ENCODE results near the gene FAM181A.

Gene FAM181A

DNA sequence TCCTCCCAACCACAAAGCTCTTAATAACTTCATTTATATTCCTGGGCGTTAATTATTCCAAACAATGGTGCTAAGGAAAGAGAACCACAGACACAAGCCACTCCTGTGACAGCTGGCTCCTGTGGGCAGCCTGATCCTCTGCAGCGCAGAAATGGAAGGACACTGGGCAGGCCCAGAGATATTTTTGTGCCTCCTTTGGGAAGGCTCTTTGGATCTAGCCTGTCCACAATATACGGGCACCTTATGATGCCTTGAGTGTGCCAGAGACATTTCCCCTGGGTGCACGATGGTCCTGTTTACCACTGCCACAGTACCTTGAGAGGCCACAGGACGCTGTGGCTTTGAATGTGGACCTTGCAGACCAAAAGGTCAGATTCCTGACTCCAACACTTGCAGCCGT lies 47.2 kb downstream of the FAM181A start:
- no peak overlapping the region for H3K27ac ChIP-seq (ENCODE audit: low read depth, low read length, severe bottlenecking)
- H3K4me3 ChIP-seq (ENCODE audit: extremely low read depth, insufficient read depth, low read length, poor library complexity, severe bottlenecking): no peak overlapping the region
- H3K36me3 ChIP-seq (ENCODE audit: control insufficient read depth, insufficient read depth, low read length): no peaks in the 10 kb centered on the region
- 90 to 92% methylated on average over 6 of the region's 6 CpGs for WGBS, 2 experiments (ENCODE audit: insufficient coverage in 2 of 2)
- H3K9me3 ChIP-seq (ENCODE audit: control insufficient read depth, low read length): no peaks in the 10 kb centered on the region
- H3K4me1 ChIP-seq (ENCODE audit: control insufficient read depth, insufficient read depth, low read length, poor library complexity, severe bottlenecking): no peaks in the 10 kb centered on the region

DNA sequence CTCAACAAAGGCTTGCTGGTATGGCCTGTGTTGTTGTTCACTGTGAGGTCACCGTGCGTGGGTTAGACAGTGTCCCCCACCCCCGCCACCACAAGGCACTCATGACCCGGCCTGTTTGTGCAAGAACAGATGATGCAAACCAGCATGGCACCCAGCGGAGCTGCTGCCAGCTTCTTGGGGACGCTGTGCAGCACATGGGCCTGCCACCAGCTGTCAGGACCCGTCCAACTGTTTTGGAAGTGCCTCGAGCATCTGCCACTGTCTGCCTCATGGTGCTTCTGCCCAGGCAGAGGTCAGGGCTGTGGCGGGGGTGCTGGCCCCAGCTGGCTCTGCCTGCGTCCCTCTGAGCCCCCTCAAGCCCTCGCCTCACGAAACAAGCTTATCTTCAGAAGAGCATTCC lies 47.7 kb downstream of the FAM181A start:
- Histone ChIP-seq H3K36me3 (ENCODE audit: control insufficient read depth, insufficient read depth, low read length) (no peaks in the 10 kb centered on the region), H3K9me3 (ENCODE audit: control insufficient read depth, low read length) (no peaks in the 10 kb centered on the region), H3K4me1 (ENCODE audit: control insufficient read depth, insufficient read depth, low read length, poor library complexity, severe bottlenecking) (no peaks in the 10 kb centered on the region), H3K27ac (ENCODE audit: low read depth, low read length, severe bottlenecking) (no peak overlapping the region), H3K4me3 (ENCODE audit: extremely low read depth, insufficient read depth, low read length, poor library complexity, severe bottlenecking) (no peak overlapping the region)
- 89 to 94% methylated on average over 11 to 12 of the region's 12 CpGs for WGBS, 2 experiments (ENCODE audit: insufficient coverage in 2 of 2)

DNA sequence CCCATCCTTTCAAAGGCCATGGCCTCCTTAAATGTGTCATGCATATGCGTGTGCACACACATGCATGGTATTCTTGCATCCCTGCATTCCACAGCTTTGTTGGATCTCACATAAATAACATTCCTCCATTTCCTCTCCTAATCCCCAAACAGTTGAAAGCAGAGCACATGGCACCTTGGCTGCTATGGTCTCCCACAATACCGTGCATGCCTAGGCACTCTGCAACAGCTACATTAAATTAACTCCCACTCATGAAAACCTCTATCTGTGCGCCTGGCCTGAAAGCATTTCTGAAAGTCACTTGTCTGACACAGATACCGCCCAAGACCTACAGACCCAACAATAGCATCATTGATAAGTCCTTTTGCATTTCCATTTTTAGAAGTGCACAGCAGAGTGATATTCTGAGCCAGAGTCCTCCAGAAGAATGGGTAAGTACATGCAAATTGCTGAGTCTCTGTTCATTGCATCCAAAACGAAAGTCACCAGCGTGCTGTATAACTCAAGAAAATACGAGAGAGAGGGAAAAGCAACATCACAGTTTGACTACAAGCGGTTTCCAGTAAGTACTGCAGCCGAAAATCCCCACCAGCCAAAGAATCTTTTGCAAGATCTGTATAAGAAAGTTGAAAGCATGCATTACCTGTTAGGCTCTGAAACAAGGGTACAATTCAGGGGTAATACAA lies 48.8 kb downstream of the FAM181A start:
- Histone ChIP-seq H3K4me1 (ENCODE audit: control insufficient read depth, insufficient read depth, low read length, poor library complexity, severe bottlenecking) (no peaks in the 10 kb centered on the region), H3K36me3 (ENCODE audit: control insufficient read depth, insufficient read depth, low read length) (no peaks in the 10 kb centered on the region), H3K9me3 (ENCODE audit: control insufficient read depth, low read length) (no peaks in the 10 kb centered on the region), H3K27ac (ENCODE audit: low read depth, low read length, severe bottlenecking) (no peak overlapping the region), H3K4me3 (ENCODE audit: extremely low read depth, insufficient read depth, low read length, poor library complexity, severe bottlenecking) (no peak overlapping the region)
- WGBS, 2 experiments (ENCODE audit: insufficient coverage in 2 of 2): 71 to 83% methylated on average over 9 of the region's 9 CpGs

DNA sequence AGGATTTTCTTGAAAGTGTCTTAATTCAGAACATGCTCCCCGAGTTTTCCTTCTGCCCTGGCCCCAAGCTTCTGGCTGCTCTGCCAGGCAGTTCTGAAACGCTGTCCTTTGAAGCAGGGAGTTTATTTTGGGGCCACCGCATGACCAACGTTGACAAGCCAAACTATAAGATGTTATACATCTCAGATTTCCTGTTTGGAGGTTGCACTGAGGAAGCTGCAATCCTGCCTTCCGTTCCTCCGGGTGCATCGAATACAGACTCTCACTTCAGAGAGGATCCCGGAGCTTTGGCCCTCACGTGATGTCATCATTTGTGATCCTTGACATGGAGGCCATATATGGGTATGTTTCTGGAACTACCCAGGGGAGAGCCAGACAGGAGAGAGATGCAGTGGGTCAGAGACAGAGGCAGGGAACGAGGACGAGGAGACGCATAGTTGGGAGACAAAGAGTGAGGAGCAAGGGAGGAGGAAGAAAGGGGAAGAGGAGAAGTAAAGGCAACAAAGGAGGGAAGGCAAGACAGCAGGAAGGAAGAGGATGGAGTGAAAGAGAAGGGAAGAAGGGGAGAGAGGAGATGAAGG lies 49.4 kb downstream of the FAM181A start, which contains the start of gene ASB2:
TSS of gene ASB2 (minus strand) at position 94 of the 581 bp plus-strand sequence. CDS start 12,031 bp downstream, outside the sequence.
- no peaks in the 10 kb centered on the region for H3K36me3 ChIP-seq (ENCODE audit: control insufficient read depth, insufficient read depth, low read length)
- no peaks in the 10 kb centered on the region for H3K4me1 ChIP-seq (ENCODE audit: control insufficient read depth, insufficient read depth, low read length, poor library complexity, severe bottlenecking)
- 78 to 81% methylated on average over 9 to 12 of the region's 12 CpGs for WGBS, 2 experiments (ENCODE audit: insufficient coverage in 2 of 2)
- no peak within 1 kb of the TSS for H3K27ac ChIP-seq (ENCODE audit: low read depth, low read length, severe bottlenecking)
- H3K9me3 ChIP-seq (ENCODE audit: control insufficient read depth, low read length): no peaks in the 10 kb centered on the region
- H3K4me3 ChIP-seq (ENCODE audit: extremely low read depth, insufficient read depth, low read length, poor library complexity, severe bottlenecking): no peak within 1 kb of the TSS

DNA sequence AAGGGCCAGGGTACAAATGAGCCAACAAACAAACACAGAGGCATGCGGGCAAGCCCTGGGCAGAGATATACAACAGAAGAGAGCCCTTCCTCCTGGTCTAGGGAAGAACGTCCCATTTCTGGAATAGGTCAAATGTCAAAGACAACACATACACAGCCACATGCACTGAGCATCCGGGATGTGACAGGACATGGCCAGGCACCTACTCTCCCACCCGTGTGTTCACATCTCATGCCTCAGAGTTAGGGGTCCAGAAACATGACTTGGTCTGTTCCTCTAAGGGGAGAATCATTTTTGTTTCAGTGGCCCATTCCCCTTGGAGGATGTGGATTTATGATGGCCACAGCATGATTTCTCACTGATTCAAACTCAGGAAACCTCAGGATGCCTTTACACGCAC lies 50.0 kb downstream of the FAM181A start:
- 88 to 100% methylated on average over 2 of the region's 5 CpGs for WGBS, 2 experiments (ENCODE audit: insufficient coverage in 2 of 2)

DNA sequence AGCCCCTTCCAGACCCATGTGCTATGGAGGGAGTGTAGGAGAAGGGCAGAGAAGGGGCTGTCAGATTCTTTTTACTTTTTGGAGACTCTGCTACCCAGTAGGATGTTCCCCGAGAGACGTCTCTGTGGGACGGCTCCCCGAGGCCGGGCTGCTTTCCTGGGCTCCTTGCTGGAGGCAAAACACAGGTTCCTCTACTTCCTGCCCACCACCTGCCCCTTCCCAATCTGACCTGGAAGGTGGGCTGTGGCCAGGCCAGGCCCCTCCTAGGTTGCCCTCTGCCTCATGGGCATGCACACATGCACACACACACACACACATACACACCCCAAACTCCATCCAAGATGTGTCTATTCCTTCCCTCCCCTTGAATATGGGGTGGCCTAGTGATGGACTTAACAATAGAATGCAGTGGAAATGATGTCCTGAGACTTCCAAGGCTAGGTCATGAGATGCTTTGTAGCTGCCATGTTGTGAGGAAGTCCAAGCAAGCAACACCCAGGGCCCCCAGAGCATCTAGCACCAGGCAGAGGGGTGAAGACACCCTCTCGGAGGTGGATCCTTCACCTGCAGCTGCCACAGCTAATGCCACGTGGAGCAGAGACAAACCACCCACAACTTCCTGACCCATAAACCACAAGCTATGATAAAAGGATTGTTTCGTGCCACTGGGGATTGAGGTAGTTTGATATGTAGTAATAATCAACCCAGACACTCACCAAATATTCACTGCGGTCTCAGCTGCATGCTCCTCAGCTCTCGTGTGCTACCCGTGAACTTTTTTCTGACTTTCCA lies 50.8 kb downstream of the FAM181A start:
- WGBS, 2 experiments (ENCODE audit: insufficient coverage in 2 of 2): 93 to 100% methylated on average over 8 to 9 of the region's 11 CpGs
- no peaks in the 10 kb centered on the region for H3K9me3 ChIP-seq (ENCODE audit: control insufficient read depth, low read length)
- no peak overlapping the region for H3K4me3 ChIP-seq (ENCODE audit: extremely low read depth, insufficient read depth, low read length, poor library complexity, severe bottlenecking)

More for the DNA sequence above, 50.0 kb downstream of the FAM181A start:
- no peak overlapping the region for H3K27ac ChIP-seq (ENCODE audit: low read depth, low read length, severe bottlenecking)
- H3K4me1 ChIP-seq (ENCODE audit: control insufficient read depth, insufficient read depth, low read length, poor library complexity, severe bottlenecking): no peaks in the 10 kb centered on the region
- H3K9me3 ChIP-seq (ENCODE audit: control insufficient read depth, low read length): no peaks in the 10 kb centered on the region
- H3K36me3 ChIP-seq (ENCODE audit: control insufficient read depth, insufficient read depth, low read length): no peaks in the 10 kb centered on the region
- H3K4me3 ChIP-seq (ENCODE audit: extremely low read depth, insufficient read depth, low read length, poor library complexity, severe bottlenecking): no peak overlapping the region

DNA sequence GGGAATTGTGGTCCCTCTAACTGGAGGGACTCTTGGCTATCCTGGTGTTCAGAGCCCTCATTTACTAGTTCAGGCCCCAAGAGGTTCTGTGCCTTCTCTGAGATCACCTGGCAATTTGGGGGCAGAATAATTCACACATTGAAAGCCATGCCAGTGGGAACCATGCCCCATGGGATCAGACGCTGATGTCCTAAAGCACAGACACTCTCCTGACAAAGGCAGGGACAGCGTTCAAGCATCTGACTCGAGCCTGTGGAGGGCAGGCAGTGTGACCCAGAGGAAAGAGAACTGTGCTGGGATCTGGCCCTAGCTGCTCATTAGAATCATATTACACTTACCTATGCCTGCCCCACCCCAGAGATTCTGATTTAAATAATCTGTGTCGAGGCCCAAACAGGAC lies 51.6 kb downstream of the FAM181A start:
- WGBS, 2 experiments (ENCODE audit: insufficient coverage in 2 of 2): 73 to 79% methylated on average over 3 to 4 of the region's 4 CpGs
- no peaks in the 10 kb centered on the region for H3K36me3 ChIP-seq (ENCODE audit: control insufficient read depth, insufficient read depth, low read length)
- no peak overlapping the region for H3K4me3 ChIP-seq (ENCODE audit: extremely low read depth, insufficient read depth, low read length, poor library complexity, severe bottlenecking)
- H3K4me1 ChIP-seq (ENCODE audit: control insufficient read depth, insufficient read depth, low read length, poor library complexity, severe bottlenecking): no peaks in the 10 kb centered on the region
- H3K27ac ChIP-seq (ENCODE audit: low read depth, low read length, severe bottlenecking): no peak overlapping the region
- no peaks in the 10 kb centered on the region for H3K9me3 ChIP-seq (ENCODE audit: control insufficient read depth, low read length)

More for the DNA sequence above, 50.8 kb downstream of the FAM181A start:
- H3K36me3 ChIP-seq (ENCODE audit: control insufficient read depth, insufficient read depth, low read length): no peaks in the 10 kb centered on the region
- no peaks in the 10 kb centered on the region for H3K4me1 ChIP-seq (ENCODE audit: control insufficient read depth, insufficient read depth, low read length, poor library complexity, severe bottlenecking)
- no peak overlapping the region for H3K27ac ChIP-seq (ENCODE audit: low read depth, low read length, severe bottlenecking)

All from mesodermal cell (in vitro differentiated cells).